ENCODE data around the gene CHCHD6.

The CHCHD6 gene

DNA sequence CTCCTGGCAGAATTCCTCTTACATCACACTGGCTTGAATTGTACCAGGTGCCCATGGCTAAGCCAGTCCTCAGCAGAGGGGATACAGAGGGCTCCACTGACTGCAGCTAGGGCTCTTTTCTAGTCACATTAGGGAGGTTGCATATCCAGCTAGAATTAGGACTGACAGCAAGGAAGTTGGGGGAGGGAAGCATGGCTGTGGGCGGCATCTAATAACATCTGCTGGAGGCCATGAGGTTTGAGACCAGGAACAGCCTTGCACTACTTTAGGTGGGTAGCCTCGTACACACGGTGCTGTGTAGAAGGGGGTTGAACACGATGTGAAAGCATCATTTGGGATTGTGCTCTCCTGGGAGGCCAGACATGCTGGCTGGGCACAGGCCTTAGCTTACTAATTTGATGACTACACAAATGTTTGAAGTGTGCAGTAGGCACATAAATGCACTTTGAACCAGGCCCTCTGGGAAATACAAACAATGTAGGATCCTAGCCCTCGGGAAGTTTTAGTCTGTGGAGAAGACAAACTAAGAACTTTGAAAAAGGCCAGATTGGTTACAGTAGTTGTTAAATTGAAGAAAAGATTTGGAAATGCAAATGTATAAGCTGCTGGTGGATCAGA lies 30.2 kb downstream of the CHCHD6 start:
- in situ Hi-C loops (cut with HindIII; ENCODE audit: low sequenced_read_pairs), result no loop called here

- in situ Hi-C loops (cut with HindIII; ENCODE audit: low sequenced_read_pairs), result no loop called here
Observed at GRCh38 chr3:126737527-126737926, 33.5 kb downstream of the CHCHD6 start.

DNA sequence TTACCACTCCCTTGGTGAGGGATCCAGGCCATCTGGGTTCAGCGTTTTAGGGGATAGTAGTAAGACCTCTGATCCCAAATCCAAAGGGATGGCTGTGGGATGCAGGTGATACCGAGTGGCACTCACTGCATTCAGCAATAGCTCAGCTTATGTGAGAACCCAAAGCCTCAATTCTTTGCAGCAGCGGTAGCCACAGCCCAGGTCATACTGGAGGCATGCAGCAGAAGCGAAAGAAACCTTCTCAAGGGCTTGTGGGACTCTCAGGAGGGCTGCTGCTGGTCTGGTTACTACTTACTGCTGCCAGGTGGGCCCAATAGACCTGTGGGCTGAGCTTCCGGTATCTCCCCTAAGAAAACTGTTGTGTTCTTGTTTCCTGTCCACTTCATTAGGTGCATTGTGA lies 38.0 kb downstream of the CHCHD6 start:
- in situ Hi-C loops (cut with HindIII; ENCODE audit: low sequenced_read_pairs), result no loop called here

DNA sequence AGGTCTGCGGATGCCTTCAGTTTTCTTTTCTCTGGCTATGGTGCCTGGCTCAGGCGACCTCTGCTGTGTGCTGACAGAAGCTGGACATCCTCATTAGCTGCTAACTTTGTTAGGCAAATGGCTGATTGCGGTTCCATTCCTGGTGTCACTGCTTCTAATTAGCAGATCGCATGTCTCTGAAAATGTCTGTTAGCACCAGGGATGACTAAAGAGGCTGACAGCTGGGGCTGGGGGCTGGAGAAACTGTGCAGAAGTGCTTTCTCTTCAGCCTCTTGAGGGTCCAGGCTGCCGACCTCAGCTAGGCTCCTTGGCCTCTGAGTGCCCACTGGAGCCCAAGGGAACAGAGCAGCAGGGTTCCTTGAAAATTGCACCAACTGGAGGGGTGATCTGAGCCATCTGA lies 39.3 kb downstream of the CHCHD6 start:
- in situ Hi-C loops (cut with HindIII; ENCODE audit: low sequenced_read_pairs), result no loop called here

GRCh38 chr3:126743781-126744180 lies 39.7 kb downstream of the CHCHD6 start:
- in situ Hi-C loops (cut with HindIII; ENCODE audit: low sequenced_read_pairs), result no loop called here

- in situ Hi-C loops (cut with HindIII; ENCODE audit: low sequenced_read_pairs), result no loop called here
Observed at GRCh38 chr3:126745760-126746394, 41.8 kb downstream of the CHCHD6 start.

- in situ Hi-C loops (cut with HindIII; ENCODE audit: low sequenced_read_pairs), result no loop called here
Observed at GRCh38 chr3:126746395-126747177, 42.5 kb downstream of the CHCHD6 start.

DNA sequence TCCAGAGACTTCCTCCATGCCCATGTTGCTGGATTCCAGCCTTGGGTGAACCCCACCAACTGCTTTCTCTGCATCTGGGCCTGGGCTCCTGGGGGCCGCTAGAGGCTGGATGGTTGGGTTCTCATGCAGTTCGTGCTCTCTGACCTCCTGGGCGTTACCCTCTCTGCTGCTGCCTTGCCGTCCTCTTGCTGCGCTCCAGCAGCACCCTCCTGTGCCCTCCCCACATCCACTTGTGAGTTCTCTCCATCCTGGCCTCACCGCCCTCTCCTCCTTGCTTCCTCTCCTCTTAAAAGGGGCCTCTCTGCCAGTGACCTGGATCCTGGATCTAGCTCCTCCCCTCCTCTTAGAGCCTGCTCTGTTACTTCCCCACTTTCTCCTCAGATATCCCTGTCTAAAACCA lies 43.7 kb downstream of the CHCHD6 start:
- in situ Hi-C loops (cut with HindIII; ENCODE audit: low sequenced_read_pairs), result no loop called here

GRCh38 chr3:126748701-126749546 lies 44.9 kb downstream of the CHCHD6 start:
- in situ Hi-C loops (cut with HindIII; ENCODE audit: low sequenced_read_pairs), result no loop called here

DNA sequence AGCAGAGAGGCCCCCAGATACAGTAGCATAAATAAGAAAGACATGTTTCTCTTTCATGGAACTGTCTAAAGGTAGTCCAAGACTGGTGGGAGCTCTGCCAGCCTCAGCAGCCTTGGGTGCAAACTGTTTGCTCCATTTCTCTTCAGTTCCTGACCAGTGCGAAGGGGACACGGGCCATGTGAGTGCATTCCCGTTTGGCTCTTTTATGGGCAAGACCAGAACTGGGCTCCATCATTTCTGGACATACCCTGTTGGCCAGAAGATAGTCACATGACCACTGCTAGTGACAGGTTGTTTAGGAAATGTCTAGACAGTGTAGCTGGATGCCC lies 45.5 kb downstream of the CHCHD6 start:
- in situ Hi-C loops (cut with HindIII; ENCODE audit: low sequenced_read_pairs), result no loop called here

DNA sequence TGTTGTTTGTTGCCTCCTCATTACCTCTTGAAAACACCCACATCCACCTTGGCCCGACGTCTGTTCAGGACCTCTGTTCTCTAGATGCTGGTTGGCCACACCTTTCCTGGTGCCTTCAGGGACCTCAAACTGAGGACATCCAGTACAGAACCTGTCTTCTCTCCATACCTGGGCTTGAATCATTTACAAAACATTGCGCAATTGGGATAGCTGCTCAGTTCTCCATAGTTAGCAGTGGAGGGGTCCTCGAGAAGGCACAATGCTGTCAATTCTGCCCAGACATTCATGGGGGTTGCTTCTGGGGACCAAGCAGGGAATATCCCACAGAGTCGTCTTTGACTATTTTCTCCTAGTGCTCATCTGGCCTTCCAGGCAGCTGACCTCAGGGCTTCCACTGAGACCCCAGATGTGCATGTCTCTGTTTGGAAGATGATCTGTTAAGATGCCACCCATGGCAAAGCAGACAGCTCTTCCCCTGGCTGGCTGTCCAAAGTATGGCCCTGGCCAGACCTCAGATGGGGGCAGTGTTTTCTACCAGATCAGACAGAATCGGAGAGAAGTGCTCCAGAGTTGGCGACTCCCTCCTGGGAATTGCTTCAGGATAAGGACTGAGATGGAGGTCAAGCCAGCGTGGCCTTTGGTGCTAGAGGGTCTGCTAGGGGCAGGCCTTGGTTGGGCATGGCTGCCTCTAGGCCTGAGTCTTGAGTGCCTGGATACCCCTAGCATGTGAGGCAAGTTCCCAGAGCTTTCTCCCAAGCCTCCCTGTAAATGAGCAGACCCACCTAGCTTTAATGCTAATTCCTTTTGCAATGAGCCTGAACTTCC lies 46.1 kb downstream of the CHCHD6 start:
- in situ Hi-C loops (cut with HindIII; ENCODE audit: low sequenced_read_pairs), result no loop called here

GRCh38 chr3:126750756-126751121 lies 46.7 kb downstream of the CHCHD6 start:
- in situ Hi-C loops (cut with HindIII; ENCODE audit: low sequenced_read_pairs), result no loop called here

GRCh38 chr3:126751611-126752302 lies 47.7 kb downstream of the CHCHD6 start:
- in situ Hi-C loops (cut with HindIII; ENCODE audit: low sequenced_read_pairs), result no loop called here

GRCh38 chr3:126752303-126753190 lies 48.5 kb downstream of the CHCHD6 start:
- in situ Hi-C loops (cut with HindIII; ENCODE audit: low sequenced_read_pairs), result no loop called here

DNA sequence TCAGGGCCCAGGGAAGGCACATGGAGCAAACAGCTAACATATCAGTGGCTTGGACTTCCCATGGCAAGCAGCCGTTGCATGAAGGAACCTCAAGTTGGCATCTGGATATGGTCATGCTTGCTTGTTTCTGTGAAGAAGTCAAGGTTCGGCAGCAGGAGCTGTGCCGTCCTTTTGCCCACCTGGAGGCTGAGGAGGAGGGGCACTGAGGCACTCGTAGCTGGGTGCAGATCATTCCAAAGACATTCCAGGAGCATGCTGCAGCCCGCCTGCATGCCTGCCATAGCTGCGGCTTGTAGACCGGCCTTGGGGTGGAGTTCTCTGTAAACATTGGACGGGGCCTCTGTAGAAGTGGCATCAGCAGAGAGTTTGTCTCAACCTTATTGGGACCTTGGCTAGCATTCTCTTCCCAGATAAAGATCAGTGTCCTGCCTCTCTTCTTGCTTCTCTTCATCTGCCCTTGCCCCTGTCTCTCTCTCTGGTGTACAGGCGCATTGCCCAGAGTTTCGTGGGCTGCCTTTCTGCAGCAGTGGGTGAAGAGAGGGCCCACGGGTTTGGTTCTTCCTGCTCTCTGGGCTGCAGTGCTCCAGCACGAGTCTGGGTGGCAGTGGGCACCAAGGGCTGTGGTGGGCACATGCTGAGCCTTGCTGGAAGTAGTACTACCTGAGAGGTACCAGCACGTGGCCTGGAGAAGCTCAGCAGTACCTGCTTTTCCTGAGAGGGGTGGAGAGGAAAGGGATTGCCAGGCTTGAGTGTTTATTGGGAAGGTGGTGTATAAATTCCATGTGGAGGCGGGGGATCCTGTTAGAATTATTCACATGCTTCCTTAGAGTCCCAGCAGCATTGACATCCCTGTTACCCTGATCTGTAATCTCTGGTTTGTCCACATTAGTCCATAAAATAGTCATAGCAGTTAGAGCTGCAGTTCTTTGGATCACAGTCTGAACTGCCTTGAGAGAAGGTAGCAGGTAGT lies 49.4 kb downstream of the CHCHD6 start:
- in situ Hi-C loops (cut with HindIII; ENCODE audit: low sequenced_read_pairs), result no loop called here

- in situ Hi-C loops (cut with HindIII; ENCODE audit: low sequenced_read_pairs), result no loop called here
Observed at GRCh38 chr3:126755866-126756265, 51.8 kb downstream of the CHCHD6 start.

- in situ Hi-C loops (cut with HindIII; ENCODE audit: low sequenced_read_pairs), result no loop called here
Observed at GRCh38 chr3:126758026-126758425, 54.0 kb downstream of the CHCHD6 start.

- in situ Hi-C loops (cut with HindIII; ENCODE audit: low sequenced_read_pairs), result no loop called here
Observed at GRCh38 chr3:126758882-126759281, 54.8 kb downstream of the CHCHD6 start.

Data from DLD1 (cell line).